AG04450 (cell line): Measurements from ENCODE around the gene ZFR2. TPM values are rescaled to one million over a fixed set of nuclear protein-coding genes. Genes with fewer than 3 reads are reported as not detected.

Source experiments
- CTCF ChIA-PET: fragments of 300-600, 350-600 bp; formaldehyde crosslinking; extraction: SDS; loops from one replicate; lab custom pipeline; 2022; ENCODE audit warnings: antibody characterized with exemption, inconsistent platforms; lab: Charles Lee
- POLR2A ChIA-PET: fragments of 350-600 bp; formaldehyde crosslinking; extraction: SDS; loops from one replicate; lab custom pipeline; 2021; ENCODE audit warnings: antibody characterized with exemption, inconsistent platforms; lab: Yijun Ruan, JAX
- DNase-seq: peaks from one replicate; pipeline ENCODE4 v3.0.0-alpha.2; 2011; ENCODE audit warnings: low read depth, low spot score
- H3K27ac ChIP-seq: one replicate; pipeline ENCODE4 v1.5.1; 2012; ENCODE audit warnings: low read depth, low read length, control low read depth
- H3K27me3 ChIP-seq: one replicate; pipeline ENCODE4 v1.6.0; 2012; ENCODE audit warnings: low read length; ENCODE audit not compliant: control insufficient read depth, insufficient read depth
- H3K4me3 ChIP-seq: 2 replicates; pipeline ENCODE4 v1.5.1; 2011; ENCODE audit warnings: mild to moderate bottlenecking, low read depth, low read length, control low read depth
- H3K9me3 ChIP-seq: 2 replicates; pipeline ENCODE4 v1.5.1; 2012; ENCODE audit warnings: low read length; ENCODE audit not compliant: control insufficient read depth, insufficient read depth
- CTCF ChIP-seq: IDR thresholded peaks from 2 replicates; pipeline ENCODE4 v1.5.1; 2011; ENCODE audit warnings: low read depth, low read length, control low read depth, inconsistent platforms
- polyA plus RNA-seq: library from polyadenylated mRNA; depleted of rRNA; stranded (reverse); fragments of >200 nt; gene quantifications from 2 replicates; pipeline ENCODE4 v1.2.3, GENCODE V29; 2011

Gene ZFR2
- polyA plus RNA-seq, 1 experiment: not detected

GRCh38 chr19:3783660-3784584 lies 84.9 kb downstream of the ZFR2 start:
- Histone ChIP-seq H3K9me3 (peaks cover 31% of the 10 kb centered on the region), H3K4me3 (no peak overlapping the region), H3K27ac (no peak overlapping the region), H3K27me3 (peaks cover 18% of the 10 kb centered on the region)
- CTCF ChIA-PET: no interaction called here
- DNase-seq: no peak
- POLR2A ChIA-PET: no interaction called here
- TF ChIP-seq CTCF: no peak

GRCh38 chr19:3782903-3783302 lies 85.9 kb downstream of the ZFR2 start:
- no peak for TF ChIP-seq CTCF
- H3K27me3 ChIP-seq: peaks cover 18% of the 10 kb centered on the region
- H3K27ac ChIP-seq: no peak overlapping the region
- CTCF ChIA-PET: no interaction called here
- no peak for DNase-seq
- POLR2A ChIA-PET: no interaction called here
- no peak overlapping the region for H3K4me3 ChIP-seq
- H3K9me3 ChIP-seq: peaks cover 39% of the 10 kb centered on the region

- peaks cover 41% of the 10 kb centered on the region for H3K9me3 ChIP-seq
- DNase-seq: no peak
- H3K4me3 ChIP-seq: no peak overlapping the region
- no peak overlapping the region for H3K27ac ChIP-seq
- POLR2A ChIA-PET: no interaction called here
- CTCF ChIA-PET: no interaction called here
- no peak for TF ChIP-seq CTCF
- H3K27me3 ChIP-seq: peaks cover 17% of the 10 kb centered on the region
Observed at GRCh38 chr19:3782330-3782729, 86.5 kb downstream of the ZFR2 start.

GRCh38 chr19:3781603-3782002 lies 87.2 kb downstream of the ZFR2 start:
- Histone ChIP-seq H3K9me3 (peaks cover 43% of the 10 kb centered on the region), H3K4me3 (no peak overlapping the region), H3K27ac (no peak overlapping the region), H3K27me3 (peaks cover 13% of the 10 kb centered on the region)
- ChIA-PET CTCF (no interaction called here), POLR2A (no interaction called here)
- DNase-seq: no peak
- TF ChIP-seq CTCF: no peak

GRCh38 chr19:3780786-3781304 lies 88.0 kb downstream of the ZFR2 start:
- DNase-seq: no peak
- Histone ChIP-seq H3K27ac (no peak overlapping the region), H3K9me3 (peaks cover 43% of the 10 kb centered on the region), H3K27me3 (peaks cover 13% of the 10 kb centered on the region), H3K4me3 (no peak overlapping the region)
- TF ChIP-seq CTCF: no peak
- POLR2A ChIA-PET: no interaction called here
- CTCF ChIA-PET: no interaction called here
